HG02938 (cell line): ENCODE data around the gene LGSN.
"Not testable (repeated sequence)": the region's sequence is repeated elsewhere in the genome, so short reads cannot be mapped to it uniquely, and the experiment has no call there.

ENCODE experiments used
- ATAC-seq: cut with Tn5 transposase; IDR thresholded peaks from one replicate; pipeline ENCODE4 v1.9.1; 2021; ENCODE audit warnings: mild to moderate bottlenecking, moderate library complexity; ENCODE audit not compliant: unreplicated experiment

The LGSN gene

DNA sequence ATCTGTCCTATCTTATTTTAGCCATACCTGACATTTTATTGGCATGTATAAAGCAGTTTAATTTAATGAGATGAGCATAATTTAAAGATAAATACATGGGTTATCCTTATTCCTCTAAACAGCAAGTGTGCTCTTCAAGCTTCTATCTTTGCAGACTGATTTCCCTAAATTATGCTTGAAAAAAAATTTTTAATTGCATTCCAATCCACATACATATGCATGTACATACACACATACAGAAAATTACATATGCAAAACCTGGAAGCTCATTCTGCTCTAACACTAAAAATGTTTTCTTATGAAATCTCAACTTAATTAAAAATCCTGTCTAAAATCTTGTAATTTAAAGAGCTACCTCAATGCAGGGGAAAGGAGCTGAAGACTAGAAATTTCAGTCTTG lies 73.2 kb downstream of the LGSN start:
- no peak for ATAC-seq

DNA sequence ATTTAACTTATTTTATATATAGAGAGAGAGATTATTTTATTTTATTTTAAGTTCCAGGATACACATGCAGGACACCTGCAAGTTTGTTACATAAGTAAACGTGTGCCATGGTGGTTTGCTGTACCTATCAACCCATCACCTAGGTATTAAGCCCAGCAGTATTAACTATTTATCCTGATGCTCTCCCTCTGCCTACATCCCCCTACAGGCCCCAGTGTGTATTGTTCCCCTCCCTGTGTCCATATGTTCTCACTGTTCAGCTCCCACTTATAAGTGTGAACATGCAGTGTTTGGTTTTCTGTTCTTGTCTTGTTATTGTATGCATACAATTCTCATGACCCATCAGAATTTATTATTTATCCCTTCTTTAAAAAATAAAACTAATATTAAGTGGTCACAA lies 73.9 kb downstream of the LGSN start:
- ATAC-seq, result peak; percentile 74

DNA sequence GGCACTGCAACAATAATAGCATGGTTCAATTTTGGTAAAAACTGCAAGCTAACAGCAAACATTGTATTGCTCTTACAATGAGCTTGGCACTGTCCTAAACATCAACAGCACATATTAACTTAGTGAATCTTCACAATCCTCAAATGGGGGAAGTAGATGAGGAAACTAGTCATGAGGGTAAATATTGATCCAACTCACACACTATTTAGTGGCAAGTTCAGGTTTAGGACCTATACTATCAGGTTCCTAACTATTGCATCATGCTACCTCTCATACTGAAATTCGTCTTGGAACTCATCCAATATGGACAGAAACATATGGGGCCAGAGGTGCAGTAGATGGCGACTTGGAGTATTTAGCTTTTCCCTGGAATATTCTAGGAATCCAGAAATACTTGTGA lies 74.4 kb downstream of the LGSN start:
- ATAC-seq, result no peak

DNA sequence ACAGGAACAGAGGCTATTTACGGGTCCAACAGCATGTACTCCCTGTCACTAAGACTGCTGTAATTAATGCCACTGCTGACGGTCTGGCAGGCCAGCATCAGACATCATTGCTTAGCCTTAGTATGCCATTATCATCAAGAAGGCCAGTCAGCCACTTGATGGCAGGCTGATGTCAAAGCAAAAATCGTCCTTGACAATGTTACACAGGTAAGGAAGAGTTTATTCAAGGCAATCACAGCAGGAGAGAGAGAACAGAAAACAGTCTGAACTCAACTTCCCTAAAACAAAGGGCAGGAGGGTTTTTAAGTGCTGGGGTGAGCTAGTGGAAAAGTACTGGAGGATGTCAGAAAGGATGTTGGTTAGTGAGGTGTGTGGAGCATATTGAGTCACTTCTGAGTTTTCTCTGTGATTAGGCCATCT lies 83.4 kb downstream of the LGSN start:
- peak; percentile 62 for ATAC-seq

DNA sequence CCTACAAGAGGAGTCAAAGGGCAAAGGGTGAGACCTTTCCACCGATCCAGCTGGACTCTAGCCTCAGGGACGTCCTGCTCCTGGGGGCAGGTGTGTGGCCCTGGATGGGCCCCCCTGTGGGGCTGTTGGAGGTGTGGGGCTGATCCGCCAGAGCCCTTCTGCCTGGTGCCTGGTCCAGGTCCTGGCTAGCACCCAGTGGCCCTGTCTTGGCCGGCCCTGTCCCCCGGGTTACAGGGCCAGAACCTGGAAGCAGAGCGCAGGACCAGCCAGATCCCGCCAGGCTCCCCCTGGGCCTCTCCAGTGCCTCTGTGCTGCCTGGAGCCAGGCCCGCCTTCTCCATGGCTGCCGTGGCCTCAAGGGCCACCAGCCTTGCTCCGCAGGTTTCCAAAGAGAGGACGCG lies 89.3 kb downstream of the LGSN start:
- not testable (repeated sequence) for ATAC-seq

DNA sequence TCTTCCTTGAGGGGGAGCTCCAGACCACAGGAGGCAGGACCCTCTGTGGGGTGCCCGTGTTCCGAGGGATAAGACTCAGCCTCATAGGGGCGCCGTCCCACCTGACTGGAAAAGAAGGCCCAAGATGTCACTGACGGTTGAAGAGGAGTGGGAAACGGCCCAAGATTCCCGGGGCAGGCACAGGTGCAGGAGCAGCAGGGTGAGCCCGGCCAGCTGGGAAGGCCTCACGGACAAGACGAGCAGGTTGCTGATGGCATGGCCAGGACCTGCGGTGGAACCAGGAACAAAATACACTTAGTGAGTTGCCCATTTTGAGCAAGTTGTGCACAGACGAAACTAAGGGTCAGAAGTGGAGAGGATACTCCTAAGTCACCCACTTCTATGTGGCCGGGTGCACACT lies 89.8 kb downstream of the LGSN start:
- ATAC-seq, result not testable (repeated sequence)

DNA sequence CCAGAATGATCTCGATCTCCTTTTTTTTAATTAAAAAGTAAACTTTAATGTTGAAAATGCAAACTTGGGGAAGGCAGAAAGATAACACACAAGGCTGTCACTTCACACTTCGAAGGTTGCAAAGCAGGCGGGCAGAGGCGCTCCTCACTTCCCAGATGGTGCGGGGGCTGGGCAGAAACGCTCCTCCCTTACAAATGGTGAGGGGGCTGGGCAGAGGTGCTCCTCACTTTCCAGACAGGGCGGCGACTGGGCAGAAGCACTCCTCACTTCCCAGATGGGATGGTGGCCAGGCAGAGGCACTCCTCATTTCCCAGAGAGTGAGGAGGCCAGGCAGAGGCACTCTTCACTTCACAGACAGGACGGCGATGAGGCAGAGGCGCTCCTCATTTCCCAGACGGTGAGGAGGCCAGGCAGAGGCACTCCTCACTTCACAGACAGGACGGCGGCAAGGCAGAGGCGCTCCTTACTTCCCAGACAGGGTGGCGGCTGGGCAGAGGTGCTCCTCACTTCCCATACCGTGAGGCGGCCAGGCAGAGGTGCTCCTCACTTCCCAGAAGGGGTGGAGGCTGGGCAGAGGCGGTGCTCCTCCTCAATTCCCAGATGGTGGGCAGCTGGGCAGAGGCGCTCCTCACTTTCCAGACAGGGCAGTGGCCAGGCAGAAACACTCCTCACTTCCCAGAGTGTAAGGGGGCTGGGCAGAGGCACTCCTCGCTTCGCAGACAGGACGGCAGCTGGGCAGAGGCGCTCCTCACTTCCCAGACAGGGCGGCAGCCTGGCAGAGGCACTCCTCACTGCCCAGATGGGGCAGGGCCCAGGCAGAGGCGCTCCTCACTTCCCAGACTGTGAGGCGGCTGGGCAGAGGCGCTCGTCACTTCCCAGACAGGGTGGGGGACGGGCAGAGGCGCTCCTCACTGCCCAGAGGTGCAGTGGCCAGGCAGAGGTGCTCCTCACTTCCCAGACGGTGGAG lies 91.6 kb downstream of the LGSN start:
- not testable (repeated sequence) for ATAC-seq

DNA sequence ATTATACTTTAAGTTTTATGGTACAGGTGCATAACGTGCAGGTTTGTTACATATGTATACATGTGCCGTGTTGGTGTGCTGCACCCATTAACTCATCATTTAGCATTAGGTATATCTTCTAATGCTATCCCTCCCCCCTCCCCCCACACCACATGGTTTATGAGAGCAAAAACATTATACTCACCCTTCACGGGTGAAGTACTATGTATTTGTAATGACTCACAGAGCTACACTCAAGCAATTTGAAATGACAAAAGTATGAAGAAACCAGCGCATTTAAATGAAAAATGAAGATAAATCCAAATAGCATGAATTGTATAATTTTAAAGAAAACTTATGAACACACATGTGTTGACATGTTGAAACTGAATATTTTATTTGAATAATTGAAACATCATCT lies 93.8 kb downstream of the LGSN start:
- not testable (repeated sequence) for ATAC-seq
